Neural progenitor cell (in vitro differentiated cells): ENCODE results near the gene TCAF1. TPM values are rescaled to one million over a fixed set of nuclear protein-coding genes. Genes with fewer than 3 reads are reported as not detected.

Experiments
- DNase-seq: peaks from one replicate; pipeline ENCODE4 v3.0.0-alpha.2; 2016; ENCODE audit warnings: low spot score
- H2AFZ ChIP-seq: fragments of 200-600 bp; sonication (generic); replicated peaks from 2 replicates; pipeline ENCODE4 v1.6.1; 2016; ENCODE audit warnings: antibody characterized with exemption
- H3F3A ChIP-seq: fragments of 200-600 bp; sonication (generic); 2 replicates; pipeline ENCODE4 v1.6.1; 2016; ENCODE audit warnings: antibody characterized with exemption, low read depth
- H3K27ac ChIP-seq: fragments of 200-600 bp; sonication (generic); 2 replicates; pipeline ENCODE4 v1.5.1; 2016; ENCODE audit warnings: mild to moderate bottlenecking
- H3K27me3 ChIP-seq: fragments of 200-600 bp; sonication (generic); 2 replicates; pipeline ENCODE4 v1.6.1; 2016; ENCODE audit warnings: mild to moderate bottlenecking, moderate library complexity
- H3K36me3 ChIP-seq: fragments of 200-600 bp; sonication (generic); 2 replicates; pipeline ENCODE4 v1.5.1; 2016
- H3K4me1 ChIP-seq: fragments of 200-600 bp; sonication (generic); 2 replicates; pipeline ENCODE4 v1.6.1; 2016; ENCODE audit warnings: mixed run types
- H3K4me2 ChIP-seq: fragments of 200-600 bp; sonication (generic); 2 replicates; pipeline ENCODE4 v1.6.1; 2016
- H3K4me3 ChIP-seq: fragments of 200-600 bp; sonication (generic); 2 replicates; pipeline ENCODE4 v1.5.1; 2016
- H3K79me2 ChIP-seq: fragments of 200-600 bp; sonication (generic); 2 replicates; pipeline ENCODE4 v1.6.1; 2016; ENCODE audit warnings: low read depth
- H3K9ac ChIP-seq: fragments of 200-600 bp; sonication (generic); 2 replicates; pipeline ENCODE4 v1.6.1; 2016
- H3K9me3 ChIP-seq: fragments of 200-600 bp; sonication (generic); 2 replicates; pipeline ENCODE4 v1.5.1; 2016; ENCODE audit warnings: low read depth
- H4K20me1 ChIP-seq: fragments of 200-600 bp; sonication (generic); 2 replicates; pipeline ENCODE4 v1.6.1; 2016; ENCODE audit warnings: low read depth
- H3K27ac Mint-ChIP-seq: 3 replicates; pipeline ENCODE4 v1.8.0; 2021; ENCODE audit warnings: mixed read lengths
- H3K27me3 Mint-ChIP-seq: 2 replicates; pipeline ENCODE4 v1.8.0; 2022; ENCODE audit warnings: low read depth, mild to moderate bottlenecking, inconsistent platforms, moderate library complexity, mixed read lengths; ENCODE audit not compliant: insufficient read depth
- H3K36me3 Mint-ChIP-seq: 3 replicates; pipeline ENCODE4 v1.8.0; 2021; ENCODE audit warnings: mixed read lengths
- H3K4me1 Mint-ChIP-seq: 3 replicates; pipeline ENCODE4 v1.8.0; 2021; ENCODE audit warnings: mixed read lengths
- H3K4me3 Mint-ChIP-seq: 3 replicates; pipeline ENCODE4 v1.8.0; 2021; ENCODE audit warnings: mild to moderate bottlenecking, moderate library complexity, mixed read lengths
- H3K9me3 Mint-ChIP-seq: 3 replicates; pipeline ENCODE4 v1.8.0; 2020; ENCODE audit warnings: mixed read lengths
- CTCF ChIP-seq: fragments of 200-600 bp; sonication (generic); IDR thresholded peaks from 2 replicates; pipeline ENCODE4 v1.5.1; 2017; ENCODE audit warnings: antibody characterized with exemption, mild to moderate bottlenecking
- EZH2 ChIP-seq: fragments of 200-600 bp; sonication (generic); IDR thresholded peaks from 2 replicates; pipeline ENCODE4 v1.6.1; 2017; ENCODE audit warnings: antibody characterized with exemption, mild to moderate bottlenecking, moderate library complexity
- EZH2phosphoT487 ChIP-seq: fragments of 200-600 bp; sonication (generic); IDR thresholded peaks from 2 replicates; pipeline ENCODE4 v1.6.1; 2017; ENCODE audit warnings: antibody characterized with exemption
- total RNA-seq: library from RNA; depleted of rRNA; stranded (reverse); fragments of >200 nt; gene quantifications from 2 replicates; pipeline ENCODE4 v1.2.3, GENCODE V29; 2015; ENCODE audit warnings: low replicate concordance

Gene TCAF1
- total RNA-seq, 1 donor from 2014 or later: 71.0 TPM

GRCh38 chr7:143885951-143886350, 16.0 kb downstream of the TCAF1 start:
- H2AFZ ChIP-seq: no peak overlapping the region
- H3K4me3 ChIP-seq: no peak overlapping the region
- Mint-ChIP-seq H3K27me3 (peaks cover 6% of the 10 kb centered on the region), H3K4me1 (peaks cover 31% of the 10 kb centered on the region), H3K9me3 (peaks cover 25% of the 10 kb centered on the region), H3K27ac (no peak overlapping the region), H3K36me3 (peaks cover 36% of the 10 kb centered on the region), H3K4me3 (peak overlapping the region; percentile 74)
- H3K36me3 ChIP-seq: no peaks in the 10 kb centered on the region
- H4K20me1 ChIP-seq: peaks cover 32% of the 10 kb centered on the region
- peaks cover 7% of the 10 kb centered on the region for H3K27me3 ChIP-seq
- H3K4me1 ChIP-seq: peaks cover 25% of the 10 kb centered on the region
- H3K9me3 ChIP-seq: no peaks in the 10 kb centered on the region
- peaks cover 33% of the 10 kb centered on the region for H3F3A ChIP-seq
- H3K4me2 ChIP-seq: peak overlapping the region; percentile 87
- DNase-seq: no peak
- no peak overlapping the region for H3K27ac ChIP-seq
- no peak overlapping the region for H3K9ac ChIP-seq
- H3K79me2 ChIP-seq: peaks cover 56% of the 10 kb centered on the region
- TF ChIP-seq EZH2phosphoT487 (no peak), CTCF (no peak)

GRCh38 chr7:143884969-143885559, 16.9 kb downstream of the TCAF1 start:
- Histone ChIP-seq H3F3A (peaks cover 33% of the 10 kb centered on the region), H2AFZ (peak overlapping the region; percentile 57), H3K4me2 (peak overlapping the region; percentile 87), H3K9ac (peak overlapping the region; percentile 23), H3K4me1 (peaks cover 25% of the 10 kb centered on the region), H3K27ac (no peak overlapping the region), H3K9me3 (no peaks in the 10 kb centered on the region), H3K79me2 (peaks cover 56% of the 10 kb centered on the region), H3K4me3 (peak overlapping the region; percentile 83), H4K20me1 (peaks cover 40% of the 10 kb centered on the region), H3K27me3 (peaks cover 7% of the 10 kb centered on the region), H3K36me3 (no peaks in the 10 kb centered on the region)
- TF ChIP-seq EZH2phosphoT487: no peak
- peak; percentile 41 for TF ChIP-seq CTCF
- peak; percentile 89 for DNase-seq
- peaks cover 31% of the 10 kb centered on the region for H3K4me1 Mint-ChIP-seq
- peaks cover 16% of the 10 kb centered on the region for H3K9me3 Mint-ChIP-seq
- peaks cover 31% of the 10 kb centered on the region for H3K36me3 Mint-ChIP-seq
- H3K27ac Mint-ChIP-seq: no peak overlapping the region
- peak overlapping the region; percentile 86 for H3K4me3 Mint-ChIP-seq
- H3K27me3 Mint-ChIP-seq: peaks cover 6% of the 10 kb centered on the region

- Histone ChIP-seq H3K79me2 (peaks cover 54% of the 10 kb centered on the region), H3K27me3 (peaks cover 7% of the 10 kb centered on the region), H3K9me3 (no peaks in the 10 kb centered on the region), H3K27ac (no peak overlapping the region), H4K20me1 (peaks cover 46% of the 10 kb centered on the region), H3F3A (peaks cover 33% of the 10 kb centered on the region), H3K4me2 (peak overlapping the region; percentile 87), H3K9ac (peak overlapping the region; percentile 23), H3K36me3 (no peaks in the 10 kb centered on the region), H3K4me1 (peaks cover 25% of the 10 kb centered on the region), H3K4me3 (peak overlapping the region; percentile 83), H2AFZ (no peak overlapping the region)
- Mint-ChIP-seq H3K27me3 (peaks cover 6% of the 10 kb centered on the region), H3K4me1 (peaks cover 31% of the 10 kb centered on the region), H3K4me3 (peak overlapping the region; percentile 86), H3K27ac (no peak overlapping the region), H3K36me3 (peaks cover 29% of the 10 kb centered on the region), H3K9me3 (peaks cover 12% of the 10 kb centered on the region)
- no peak for DNase-seq
- TF ChIP-seq CTCF (no peak), EZH2phosphoT487 (no peak), EZH2 (no peak)
Measured at GRCh38 chr7:143884241-143884968, 17.6 kb downstream of the TCAF1 start.
